HEK293 (cell line): ENCODE measurements around the gene SFN.
A peak's percentile ranks its signal among the peaks of the same experiment; 100 is the strongest.

ENCODE experiments used
- CTCF ChIA-PET: fragments of 350-600 bp; formaldehyde crosslinking; extraction: SDS; loops from one replicate; lab custom pipeline; 2021; ENCODE audit warnings: antibody characterized with exemption; lab: Yijun Ruan, JAX
- POLR2A ChIA-PET: fragments of 300-600 bp; formaldehyde crosslinking; extraction: SDS; loops from one replicate; lab custom pipeline; 2020; ENCODE audit warnings: antibody characterized with exemption, inconsistent platforms; lab: Yijun Ruan, JAX
- H3K27ac ChIP-seq: fragments of 200-500 bp; sonication (Bioruptor generic); 2 replicates; pipeline ENCODE4 v1.5.1; 2014; ENCODE audit warnings: low read depth, low read length, control low read depth, inconsistent platforms; ENCODE audit errors: extremely low read depth
- H3K36me3 ChIP-seq, 2 experiments: fragments of 200-500 bp in 1 of 2; sonication (Bioruptor generic) in 1 of 2; 1 replicate in 1 of 2; 2 replicates in 1 of 2; pipeline ENCODE4 v1.5.1; 2014 to 2017; ENCODE audit warnings: inconsistent platforms in 2 of 2, low read length in 2 of 2; ENCODE audit not compliant: control insufficient read depth in 2 of 2, insufficient read depth in 1 of 2
- H3K4me1 ChIP-seq: fragments of 200-500 bp; sonication (Bioruptor generic); 2 replicates; pipeline ENCODE4 v1.5.1; 2014; ENCODE audit warnings: mild to moderate bottlenecking, low read length, inconsistent platforms; ENCODE audit not compliant: control insufficient read depth, insufficient read depth
- H3K4me3 ChIP-seq: 2 replicates; pipeline ENCODE4 v1.5.1; 2011; ENCODE audit warnings: low read depth, mild to moderate bottlenecking, control low read depth, low read length, moderate library complexity
- H3K9me3 ChIP-seq: fragments of 200-500 bp; sonication (Bioruptor generic); 2 replicates; pipeline ENCODE4 v1.5.1; 2014; ENCODE audit warnings: low read depth, low read length, inconsistent platforms; ENCODE audit not compliant: control insufficient read depth, insufficient read depth
- ATF2 ChIP-seq: fragments of 450-650 bp; formaldehyde crosslinking; IDR thresholded peaks from 2 replicates; pipeline ENCODE4 v1.5.1; 2016; ENCODE audit warnings: missing biosample characterization, missing genetic modification characterization, low read depth
- SALL2 ChIP-seq: fragments of 450-650 bp; formaldehyde crosslinking; IDR thresholded peaks from 2 replicates; pipeline ENCODE4 v1.5.0; 2017; ENCODE audit warnings: missing biosample characterization, mild to moderate bottlenecking, missing genetic modification characterization, borderline replicate concordance
- SCRT2 ChIP-seq: fragments of 450-650 bp; formaldehyde crosslinking; IDR thresholded peaks from 2 replicates; pipeline ENCODE4 v1.5.1; 2016; ENCODE audit warnings: missing biosample characterization, missing genetic modification characterization
- ZBTB17 ChIP-seq: fragments of 450-650 bp; formaldehyde crosslinking; IDR thresholded peaks from 2 replicates; pipeline ENCODE4 v1.5.1; 2016; ENCODE audit warnings: missing biosample characterization, missing genetic modification characterization
- ZNF354C ChIP-seq: fragments of 450-650 bp; formaldehyde crosslinking; IDR thresholded peaks from 2 replicates; pipeline ENCODE4 v1.5.1; 2016; ENCODE audit warnings: missing biosample characterization, missing genetic modification characterization, low read depth, borderline replicate concordance
- ZNF48 ChIP-seq: fragments of 450-650 bp; formaldehyde crosslinking; IDR thresholded peaks from 2 replicates; pipeline ENCODE4 v1.5.1; 2016; ENCODE audit warnings: missing biosample characterization, missing genetic modification characterization
- ZNF560 ChIP-seq: fragments of 450-650 bp; formaldehyde crosslinking; IDR thresholded peaks from 2 replicates; pipeline ENCODE4 v1.5.1; 2017; ENCODE audit warnings: missing biosample characterization, missing genetic modification characterization, borderline replicate concordance
- ZNF623 ChIP-seq: fragments of 450-650 bp; formaldehyde crosslinking; IDR thresholded peaks from 2 replicates; pipeline ENCODE4 v1.5.1; 2016; ENCODE audit warnings: missing biosample characterization, missing genetic modification characterization
- ZNF624 ChIP-seq: fragments of 450-650 bp; formaldehyde crosslinking; IDR thresholded peaks from 2 replicates; pipeline ENCODE4 v1.5.1; 2017; ENCODE audit warnings: missing biosample characterization, missing genetic modification characterization
- ZNF626 ChIP-seq: fragments of 450-650 bp; sonication (Bioruptor Pico); formaldehyde crosslinking; IDR thresholded peaks from 2 replicates; pipeline ENCODE4 v1.5.1; 2018; ENCODE audit warnings: missing biosample characterization, missing genetic modification characterization, inconsistent platforms
- ZNF692 ChIP-seq: fragments of 450-650 bp; formaldehyde crosslinking; IDR thresholded peaks from 2 replicates; pipeline ENCODE4 v1.5.1; 2016; ENCODE audit warnings: missing biosample characterization, missing genetic modification characterization
- ZXDB ChIP-seq: fragments of 450-650 bp; formaldehyde crosslinking; IDR thresholded peaks from 2 replicates; pipeline ENCODE4 v1.5.1; 2016; ENCODE audit warnings: missing biosample characterization, missing genetic modification characterization

SFN gene

GRCh38 chr1:26831059-26831458 is 31.9 kb upstream of the SFN start:
- peaks cover 4 to 72% of the 10 kb centered on the region in 2 experiments for H3K36me3 ChIP-seq
- CTCF ChIA-PET: interaction anchor here (0.6 to 1.8 kb wide), 3 partner anchors 20 to 229 kb away, joined by 4 to 8 read pairs (median 5); no protein-coding TSS in a partner anchor

GRCh38 chr1:26831546-26832248 is 31.3 kb upstream of the SFN start:
- Histone ChIP-seq H3K9me3 (no peaks in the 10 kb centered on the region), H3K36me3 (peaks cover 4 to 75% of the 10 kb centered on the region in 2 experiments), H3K27ac (no peak overlapping the region)
- CTCF ChIA-PET: interaction anchor here (0.6 to 1.8 kb wide), 3 partner anchors 21 to 230 kb away, joined by 4 to 8 read pairs (median 4); no protein-coding TSS in a partner anchor
- POLR2A ChIA-PET: interaction anchor here (0.7 kb wide), 1 partner anchor 33 kb away, joined by 3 read pairs; no protein-coding TSS in a partner anchor
- no peak for TF ChIP-seq ZXDB
- TF ChIP-seq ATF2: no peak
- TF ChIP-seq ZBTB17 (tag by site-specific recombination): peak; percentile 78
- TF ChIP-seq SALL2 (tag by site-specific recombination): no peak
- TF ChIP-seq, all 188 proteins: peak for 1
- Histone ChIP-seq H3K4me3 (no peak overlapping the region), H3K4me1 (no peaks in the 10 kb centered on the region)

More at GRCh38 chr1:26831059-26831458, 31.9 kb upstream of the SFN start:
- TF ChIP-seq ZNF623 (tag by site-specific recombination) (peak; percentile 98), ZNF560 (tag by site-specific recombination) (no peak)
- TF ChIP-seq, all 188 proteins: peak for 1
- Histone ChIP-seq H3K27ac (no peak overlapping the region), H3K4me1 (no peaks in the 10 kb centered on the region), H3K9me3 (no peaks in the 10 kb centered on the region), H3K4me3 (no peak overlapping the region)
- POLR2A ChIA-PET: no interaction called here

GRCh38 chr1:26832249-26832960 is 30.5 kb upstream of the SFN start:
- H3K9me3 ChIP-seq: no peaks in the 10 kb centered on the region
- POLR2A ChIA-PET: interaction anchor here (0.6 to 0.7 kb wide), 3 partner anchors 33 to 362 kb away, joined by 3 to 6 read pairs (median 3); no protein-coding TSS in a partner anchor
- H3K4me3 ChIP-seq: no peak overlapping the region
- TF ChIP-seq ZNF624 (tag by site-specific recombination) (no peak), SCRT2 (tag by site-specific recombination) (peak; percentile 65), ZNF626 (tag by site-specific recombination) (no peak), ZNF48 (tag by site-specific recombination) (no peak), ZNF354C (tag by site-specific recombination) (no peak), ZNF692 (tag by site-specific recombination) (no peak)
- H3K27ac ChIP-seq: no peak overlapping the region
- H3K36me3 ChIP-seq: peaks cover 4 to 75% of the 10 kb centered on the region in 2 experiments
- CTCF ChIA-PET: interaction anchor here (0.6 to 1.8 kb wide), 4 partner anchors 11 to 230 kb away, joined by 3 to 4 read pairs (median 3); no protein-coding TSS in a partner anchor
- no peaks in the 10 kb centered on the region for H3K4me1 ChIP-seq
